ENCODE data around the gene CMPK1. TPM values are rescaled to one million over a fixed set of nuclear protein-coding genes. Genes with fewer than 3 reads are reported as not detected.

The CMPK1 gene
- total and polyA plus RNA-seq, 10 of the 15 experiments (the other 5 are each of a cell fraction or from before 2014, with no cell fraction given), result 43.7 to 159 (median 85.6) TPM

GRCh38 chr1:47410068-47410455 lies 76.5 kb downstream of the CMPK1 start:
- Histone ChIP-seq H3K4me1 (ENCODE audit: control insufficient read depth, insufficient read depth, low read length) (peaks cover 5% of the 10 kb centered on the region; the same call in 1 of the 2 replicates), H3K9me3 (replicated peaks; ENCODE audit: control insufficient read depth, insufficient read depth, low read length) (no peaks in the 10 kb centered on the region), H4K20me1 (ENCODE audit: control insufficient read depth, insufficient read depth) (no peaks in the 10 kb centered on the region), H3K36me3 (ENCODE audit: control insufficient read depth in 2 of 2, insufficient read depth in 2 of 2, low read length in 1 of 2) (no peaks in the 10 kb centered on the region), H2AFZ (ENCODE audit: control insufficient read depth, low read depth, low read length) (no peak overlapping the region), H3K79me2 (ENCODE audit: control insufficient read depth, insufficient read depth, low read length) (no peaks in the 10 kb centered on the region), H3K4me2 (ENCODE audit: control insufficient read depth, insufficient read depth) (no peak overlapping the region), H3K27ac (ENCODE audit: control insufficient read depth, insufficient read depth) (no peak overlapping the region), H3K4me3 (no peak overlapping the region), H3K27me3 (replicated peaks in 1 of 2; ENCODE audit: control insufficient read depth in 2 of 2, insufficient read depth in 2 of 2, low read length in 1 of 2) (peaks cover 1 to 5% of the 10 kb centered on the region in 2 experiments; a peak in 3 of 4 replicates), H3K9ac (ENCODE audit: control insufficient read depth, insufficient read depth, low read length) (no peak overlapping the region)
- no peak for TF ChIP-seq IRF5 (IDR thresholded peaks at IDR 0.05; ENCODE audit: borderline replicate concordance)
- TF ChIP-seq CTCF (IDR thresholded peaks at IDR 0.05 in 2 of 3, conservative IDR thresholded peaks at IDR 0.05 in 1 of 3; ENCODE audit: control insufficient read depth in 2 of 3, extremely low read depth in 1 of 3, insufficient read depth in 1 of 3, low read depth in 3 of 3, low read length in 3 of 3), result no peak
- no peak for TF ChIP-seq PRDM15 (CRISPR knock-in tag; IDR thresholded peaks at IDR 0.05)
- no peak for TF ChIP-seq POLR2AphosphoS2 (IDR thresholded peaks at IDR 0.05; ENCODE audit: low read depth, low read length)
- ChIA-PET SMC1A (ENCODE audit: uncharacterized antibody, unreplicated experiment) (no interaction called here), POLR2A (no interaction called here), CTCF (no interaction called here), RAD21 (ENCODE audit: unreplicated experiment) (no interaction called here)
- BruUV-seq (replicated peaks), result no TSS peak
- WGBS (ENCODE audit: insufficient coverage, insufficient replicate concordance, low lambda C conversion rate, missing lambda C conversion rate), result 13% methylated on average over 3 of the region's 3 CpGs
- intact Hi-C loops (cut with micrococcal nuclease; ENCODE audit: unreplicated experiment), result no loop called here
- no peak for FAIRE-seq
- in situ Hi-C loops (cut with MboI), result no loop called here
- DNase-seq (ENCODE audit: low read depth, low spot score), result no peak
- ATAC-seq, result no peak
